Activated CD4-positive, alpha-beta memory T cell treated with anti-CD3 and anti-CD28 coated beads for 36 hours (primary cell): ENCODE measurements around the gene CATSPERE. TPM values are rescaled to one million over a fixed set of nuclear protein-coding genes. Genes with fewer than 3 reads are reported as not detected.
"Not testable (repeated sequence)": the region's sequence is repeated elsewhere in the genome, so short reads cannot be mapped to it uniquely, and the experiment has no call there.

Source experiments
- CTCF ChIA-PET: fragments of 350-600 bp; sonication (Branson Sonifier 250); formaldehyde crosslinking; loops from one replicate; lab custom pipeline; 2021; ENCODE audit warnings: antibody characterized with exemption, inconsistent platforms; lab: Charles Lee
- POLR2A ChIA-PET: fragments of 350-600 bp; sonication (Branson Sonifier 250); formaldehyde crosslinking; loops from one replicate; lab custom pipeline; 2021; ENCODE audit warnings: antibody characterized with exemption; lab: Charles Lee
- DNase-seq: peaks from one replicate; pipeline ENCODE4 v3.0.0-alpha.2; 2020
- H3K27ac Mint-ChIP-seq: one replicate; pipeline ENCODE4 v1.8.0; 2021; ENCODE audit warnings: mixed read lengths
- H3K27me3 Mint-ChIP-seq: one replicate; pipeline ENCODE4 v1.8.0; 2021; ENCODE audit warnings: mixed read lengths
- H3K36me3 Mint-ChIP-seq: one replicate; pipeline ENCODE4 v1.8.0; 2021; ENCODE audit warnings: mixed read lengths
- H3K4me1 Mint-ChIP-seq: one replicate; pipeline ENCODE4 v1.8.0; 2021; ENCODE audit warnings: low read depth, mixed read lengths
- H3K4me3 Mint-ChIP-seq: one replicate; pipeline ENCODE4 v1.8.0; 2021; ENCODE audit warnings: mild to moderate bottlenecking, mixed read lengths
- H3K9me3 Mint-ChIP-seq: one replicate; pipeline ENCODE4 v1.8.0; 2021; ENCODE audit warnings: mixed read lengths
- intact Hi-C: fragments of 100-400 bp; cut with micrococcal nuclease; formaldehyde crosslinking; loops from one replicate; pipeline ENCODE4 v1.15.1; 2023
- total RNA-seq, 2 experiments: library from RNA; stranded (reverse); gene quantifications; one replicate each; pipeline ENCODE4 v1.2.3, GENCODE V29; 2021

Gene CATSPERE
- total RNA-seq, 2 experiments from 2014 or later, result 0.33 to 0.34 TPM

- Mint-ChIP-seq H3K4me3 (no peak overlapping the region), H3K9me3 (no peaks in the 10 kb centered on the region), H3K36me3 (peaks cover 14% of the 10 kb centered on the region), H3K4me1 (peaks cover 28% of the 10 kb centered on the region), H3K27me3 (no peaks in the 10 kb centered on the region), H3K27ac (no peak overlapping the region)
- ChIA-PET POLR2A (no interaction called here), CTCF (no interaction called here)
- intact Hi-C loops, result no loop called here
- no peak for DNase-seq
Observed at GRCh38 chr1:244655186-244655585, 194.1 kb downstream of the CATSPERE start.

GRCh38 chr1:244657421-244657820 is 196.3 kb downstream of the CATSPERE start:
- POLR2A ChIA-PET, result no interaction called here
- Mint-ChIP-seq H3K36me3 (peaks cover 18% of the 10 kb centered on the region), H3K4me3 (no peak overlapping the region), H3K27me3 (no peaks in the 10 kb centered on the region), H3K27ac (no peak overlapping the region), H3K9me3 (no peaks in the 10 kb centered on the region), H3K4me1 (peaks cover 21% of the 10 kb centered on the region)
- CTCF ChIA-PET, result interaction anchor here (2.1 kb wide), 1 partner anchor 53 kb away, joined by 7 read pairs; no protein-coding TSS in a partner anchor
- no peak for DNase-seq
- intact Hi-C loops, result no loop called here

GRCh38 chr1:244659694-244660093 is 198.6 kb downstream of the CATSPERE start:
- peaks cover 18% of the 10 kb centered on the region for H3K36me3 Mint-ChIP-seq
- CTCF ChIA-PET, result no interaction called here
- no peak for DNase-seq

GRCh38 chr1:244660595-244660994 is 199.5 kb downstream of the CATSPERE start:
- no peak overlapping the region for H3K27ac Mint-ChIP-seq
- H3K27me3 Mint-ChIP-seq, result no peaks in the 10 kb centered on the region
- no peaks in the 10 kb centered on the region for H3K9me3 Mint-ChIP-seq
- intact Hi-C loops, result no loop called here
- H3K4me3 Mint-ChIP-seq, result no peak overlapping the region
- POLR2A ChIA-PET, result interaction anchor here (0.6 kb wide), 1 partner anchor 223 kb away, joined by 3 read pairs; no protein-coding TSS in a partner anchor
- H3K36me3 Mint-ChIP-seq, result peaks cover 18% of the 10 kb centered on the region
- no peak for DNase-seq
- CTCF ChIA-PET, result interaction anchor here (1.0 kb wide), 1 partner anchor 136 kb away, joined by 3 read pairs; no protein-coding TSS in a partner anchor
- peaks cover 28% of the 10 kb centered on the region for H3K4me1 Mint-ChIP-seq

More at GRCh38 chr1:244659694-244660093, 198.6 kb downstream of the CATSPERE start:
- H3K27ac Mint-ChIP-seq, result no peak overlapping the region
- no peak overlapping the region for H3K4me3 Mint-ChIP-seq
- intact Hi-C loops, result no loop called here
- H3K9me3 Mint-ChIP-seq, result no peaks in the 10 kb centered on the region
- POLR2A ChIA-PET, result no interaction called here
- H3K27me3 Mint-ChIP-seq, result no peaks in the 10 kb centered on the region
- peaks cover 28% of the 10 kb centered on the region for H3K4me1 Mint-ChIP-seq

- DNase-seq, H3K27me3 Mint-ChIP-seq, H3K9me3 Mint-ChIP-seq, intact Hi-C loops, H3K4me3 Mint-ChIP-seq, POLR2A ChIA-PET, H3K27ac Mint-ChIP-seq: not testable (repeated sequence)
- CTCF ChIA-PET, result interaction anchor here (1.0 kb wide), 1 partner anchor 135 kb away, joined by 3 read pairs; no protein-coding TSS in a partner anchor
- Mint-ChIP-seq H3K4me1 (peaks cover 24% of the 10 kb centered on the region), H3K36me3 (peaks cover 18% of the 10 kb centered on the region)
Observed at GRCh38 chr1:244661569-244662312, 200.7 kb downstream of the CATSPERE start.

GRCh38 chr1:244662599-244662998 is 201.5 kb downstream of the CATSPERE start:
- no peak overlapping the region for H3K27ac Mint-ChIP-seq
- no peak for DNase-seq
- ChIA-PET POLR2A (no interaction called here), CTCF (no interaction called here)
- no peak overlapping the region for H3K4me3 Mint-ChIP-seq
- peaks cover 18% of the 10 kb centered on the region for H3K4me1 Mint-ChIP-seq
- H3K36me3 Mint-ChIP-seq, result peaks cover 15% of the 10 kb centered on the region
- intact Hi-C loops, result no loop called here
- no peaks in the 10 kb centered on the region for H3K27me3 Mint-ChIP-seq
- H3K9me3 Mint-ChIP-seq, result no peaks in the 10 kb centered on the region

GRCh38 chr1:244664353-244664752 is 203.3 kb downstream of the CATSPERE start:
- H3K27me3 Mint-ChIP-seq, result no peaks in the 10 kb centered on the region
- H3K4me1 Mint-ChIP-seq, result peaks cover 9% of the 10 kb centered on the region
- intact Hi-C loops, result no loop called here
- no peak overlapping the region for H3K27ac Mint-ChIP-seq
- H3K9me3 Mint-ChIP-seq, result no peaks in the 10 kb centered on the region
- no peak for DNase-seq
- CTCF ChIA-PET, result no interaction called here
- peaks cover 10% of the 10 kb centered on the region for H3K36me3 Mint-ChIP-seq
- H3K4me3 Mint-ChIP-seq, result no peak overlapping the region
- POLR2A ChIA-PET, result no interaction called here

- intact Hi-C loops, result no loop called here
- Mint-ChIP-seq H3K27ac (no peak overlapping the region), H3K4me1 (peaks cover 9% of the 10 kb centered on the region), H3K27me3 (no peaks in the 10 kb centered on the region), H3K9me3 (no peaks in the 10 kb centered on the region), H3K36me3 (peaks cover 8% of the 10 kb centered on the region), H3K4me3 (no peak overlapping the region)
- CTCF ChIA-PET, result interaction anchor here (0.6 to 1.9 kb wide), 2 partner anchors 12 to 436 kb away, joined by 3 to 5 read pairs; no protein-coding TSS in a partner anchor
- POLR2A ChIA-PET, result no interaction called here
- DNase-seq, result no peak
Observed at GRCh38 chr1:244665771-244666217, 204.7 kb downstream of the CATSPERE start.

- DNase-seq, H3K27me3 Mint-ChIP-seq, H3K9me3 Mint-ChIP-seq, POLR2A ChIA-PET, H3K27ac Mint-ChIP-seq, H3K4me3 Mint-ChIP-seq, intact Hi-C loops, H3K36me3 Mint-ChIP-seq: not testable (repeated sequence)
- CTCF ChIA-PET, result interaction anchor here (1.9 kb wide), 1 partner anchor 13 kb away, joined by 5 read pairs; no protein-coding TSS in a partner anchor
- peaks cover 12% of the 10 kb centered on the region for H3K4me1 Mint-ChIP-seq
Observed at GRCh38 chr1:244666672-244667418, 205.8 kb downstream of the CATSPERE start.

- intact Hi-C loops, result no loop called here
- H3K4me3 Mint-ChIP-seq, result no peak overlapping the region
- peaks cover 11% of the 10 kb centered on the region for H3K36me3 Mint-ChIP-seq
- no peak for DNase-seq
- CTCF ChIA-PET, result interaction anchor here (0.6 kb wide), 1 partner anchor 62 kb away, joined by 3 read pairs; no protein-coding TSS in a partner anchor
- POLR2A ChIA-PET, result no interaction called here
- no peaks in the 10 kb centered on the region for H3K27me3 Mint-ChIP-seq
- H3K9me3 Mint-ChIP-seq, result no peaks in the 10 kb centered on the region
- H3K4me1 Mint-ChIP-seq, result peaks cover 11% of the 10 kb centered on the region
- no peak overlapping the region for H3K27ac Mint-ChIP-seq
Observed at GRCh38 chr1:244667797-244668196, 206.7 kb downstream of the CATSPERE start.

- H3K4me3 Mint-ChIP-seq, result no peak overlapping the region
- H3K4me1 Mint-ChIP-seq, result peaks cover 22% of the 10 kb centered on the region
- ChIA-PET CTCF (no interaction called here), POLR2A (no interaction called here)
- H3K36me3 Mint-ChIP-seq, result peaks cover 17% of the 10 kb centered on the region
- H3K27me3 Mint-ChIP-seq, result no peaks in the 10 kb centered on the region
- intact Hi-C loops, result no loop called here
- DNase-seq, result no peak
- no peaks in the 10 kb centered on the region for H3K9me3 Mint-ChIP-seq
- H3K27ac Mint-ChIP-seq, result no peak overlapping the region
Observed at GRCh38 chr1:244672946-244673682, 212.0 kb downstream of the CATSPERE start.
